HFFc6 (cell line): ENCODE data around the gene CDK2AP2. TPM values are rescaled to one million over a fixed set of nuclear protein-coding genes. Genes with fewer than 3 reads are reported as not detected.
A peak's percentile ranks its signal among the peaks of the same experiment; 100 is the strongest.
"Not testable (repeated sequence)": the region's sequence is repeated elsewhere in the genome, so short reads cannot be mapped to it uniquely, and the experiment has no call there.

Experiments
- DNase-seq: peaks from one replicate; pipeline ENCODE4 v3.0.0-alpha.2; 2018
- H3K27ac Mint-ChIP-seq: 2 replicates; pipeline ENCODE4 v1.8.0; 2020; ENCODE audit warnings: mild to moderate bottlenecking, mixed read lengths
- H3K27me3 Mint-ChIP-seq: 2 replicates; pipeline ENCODE4 v1.8.0; 2021; ENCODE audit warnings: mild to moderate bottlenecking, moderate library complexity, mixed read lengths; ENCODE audit not compliant: insufficient read depth
- H3K36me3 Mint-ChIP-seq: 2 replicates; pipeline ENCODE4 v1.8.0; 2021; ENCODE audit warnings: low read depth, mixed read lengths
- H3K4me1 Mint-ChIP-seq: 2 replicates; pipeline ENCODE4 v1.8.0; 2020; ENCODE audit warnings: low read depth, mixed read lengths
- H3K4me3 Mint-ChIP-seq: 2 replicates; pipeline ENCODE4 v1.8.0; 2020; ENCODE audit warnings: mild to moderate bottlenecking, moderate library complexity, mixed read lengths
- H3K9me3 Mint-ChIP-seq: 2 replicates; pipeline ENCODE4 v1.8.0; 2020; ENCODE audit warnings: mild to moderate bottlenecking, mixed read lengths
- total RNA-seq, 6 experiments: library from RNA; stranded (reverse); fragmentation: NEBNext Ultra II Directional; extraction: Animal tissue kit (Norgen Biotek cat#: 25700); gene quantifications; 2 replicates in 1 of 6; 3 replicates in 5 of 6; pipeline ENCODE4 v1.2.3, GENCODE V29; 2021
- TF ChIP-seq, protein P1 (sequence below): fragments of 200-600 bp; sonication (generic); IDR thresholded peaks from 2 replicates; pipeline ENCODE4 v1.5.0; 2021; ENCODE audit warnings: antibody characterized with exemption, mild to moderate bottlenecking

The CDK2AP2 gene
- total RNA-seq, 6 experiments from 2014 or later, result 29.3 to 36.0 (median 31.5) TPM

DNA sequence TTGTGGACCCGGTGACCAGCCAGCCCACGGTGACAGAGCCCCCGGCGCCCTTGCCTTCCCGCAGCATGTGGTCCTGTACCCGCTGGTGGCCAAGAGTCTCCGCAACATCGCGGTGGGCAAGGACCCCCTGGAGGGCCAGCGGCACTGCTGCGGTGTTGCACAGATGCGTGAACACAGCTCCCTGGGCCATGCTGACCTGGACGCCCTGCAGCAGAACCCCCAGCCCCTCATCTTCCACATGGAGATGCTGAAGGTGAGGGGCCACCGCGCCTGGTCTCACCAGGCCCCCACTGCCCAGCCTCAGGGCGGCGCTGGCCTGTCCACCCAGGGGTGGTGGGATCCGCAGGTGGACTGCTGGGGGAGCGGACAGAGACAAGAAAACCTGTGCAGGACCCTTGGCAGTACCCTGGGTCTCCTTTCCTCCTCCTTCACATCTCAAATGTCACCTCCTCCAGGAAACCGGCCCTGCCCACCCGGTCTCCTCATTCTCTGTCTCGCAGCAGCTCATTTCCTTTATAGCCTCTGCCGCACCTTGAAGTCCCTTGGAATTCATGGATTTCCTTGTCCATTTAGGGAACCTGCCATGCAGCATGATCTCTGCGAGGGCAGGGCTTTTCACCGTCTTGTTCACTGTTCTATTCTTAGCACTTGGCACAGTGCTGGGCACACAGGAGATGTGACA, 18.6 kb downstream of the CDK2AP2 start:
- peaks cover 5% of the 10 kb centered on the region; the same call in 1 of the 2 replicates for H3K27me3 Mint-ChIP-seq
- no peak for DNase-seq
- TF ChIP-seq, protein P1, sequence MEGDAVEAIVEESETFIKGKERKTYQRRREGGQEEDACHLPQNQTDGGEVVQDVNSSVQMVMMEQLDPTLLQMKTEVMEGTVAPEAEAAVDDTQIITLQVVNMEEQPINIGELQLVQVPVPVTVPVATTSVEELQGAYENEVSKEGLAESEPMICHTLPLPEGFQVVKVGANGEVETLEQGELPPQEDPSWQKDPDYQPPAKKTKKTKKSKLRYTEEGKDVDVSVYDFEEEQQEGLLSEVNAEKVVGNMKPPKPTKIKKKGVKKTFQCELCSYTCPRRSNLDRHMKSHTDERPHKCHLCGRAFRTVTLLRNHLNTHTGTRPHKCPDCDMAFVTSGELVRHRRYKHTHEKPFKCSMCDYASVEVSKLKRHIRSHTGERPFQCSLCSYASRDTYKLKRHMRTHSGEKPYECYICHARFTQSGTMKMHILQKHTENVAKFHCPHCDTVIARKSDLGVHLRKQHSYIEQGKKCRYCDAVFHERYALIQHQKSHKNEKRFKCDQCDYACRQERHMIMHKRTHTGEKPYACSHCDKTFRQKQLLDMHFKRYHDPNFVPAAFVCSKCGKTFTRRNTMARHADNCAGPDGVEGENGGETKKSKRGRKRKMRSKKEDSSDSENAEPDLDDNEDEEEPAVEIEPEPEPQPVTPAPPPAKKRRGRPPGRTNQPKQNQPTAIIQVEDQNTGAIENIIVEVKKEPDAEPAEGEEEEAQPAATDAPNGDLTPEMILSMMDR, result no peak
- peaks cover 16% of the 10 kb centered on the region for H3K4me1 Mint-ChIP-seq
- H3K4me3 Mint-ChIP-seq, result no peak overlapping the region
- H3K36me3 Mint-ChIP-seq, result peaks cover 19% of the 10 kb centered on the region
- no peak overlapping the region for H3K27ac Mint-ChIP-seq
- no peaks in the 10 kb centered on the region for H3K9me3 Mint-ChIP-seq

DNA sequence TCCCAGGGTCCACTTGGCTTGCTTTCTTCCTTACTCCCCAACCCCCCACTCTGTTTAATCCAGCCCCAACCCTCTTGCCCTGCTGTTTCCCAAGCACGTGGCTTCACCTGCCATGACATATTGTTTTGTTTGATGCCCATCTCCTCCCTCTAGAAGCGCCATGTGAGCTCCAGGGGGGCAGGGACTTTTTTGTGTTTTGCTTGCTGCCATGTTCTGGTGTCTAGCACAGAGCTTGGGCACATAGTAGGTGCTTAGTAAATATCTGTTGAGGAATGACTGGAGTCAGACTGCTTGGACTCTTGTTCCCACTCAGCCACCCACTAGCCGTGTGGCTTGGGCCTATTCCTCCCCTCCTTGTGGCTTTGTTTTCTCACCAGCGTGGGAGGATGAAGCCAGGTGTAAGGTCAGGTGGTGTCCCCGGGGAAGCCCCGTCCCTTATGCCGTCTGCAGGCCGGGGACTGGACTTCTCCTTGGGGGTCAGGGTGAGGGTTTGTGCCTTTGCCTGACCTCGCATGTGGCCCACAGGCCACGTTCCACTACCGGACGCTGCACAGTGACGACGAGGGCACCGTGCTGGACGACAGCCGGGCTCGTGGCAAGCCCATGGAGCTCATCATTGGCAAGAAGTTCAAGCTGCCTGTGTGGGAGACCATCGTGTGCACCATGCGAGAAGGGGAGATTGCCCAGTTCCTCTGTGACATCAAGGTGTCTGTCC, 21.3 kb downstream of the CDK2AP2 start:
- H3K4me3 Mint-ChIP-seq, result no peak overlapping the region
- no peak overlapping the region for H3K27ac Mint-ChIP-seq
- no peak for DNase-seq

DNA sequence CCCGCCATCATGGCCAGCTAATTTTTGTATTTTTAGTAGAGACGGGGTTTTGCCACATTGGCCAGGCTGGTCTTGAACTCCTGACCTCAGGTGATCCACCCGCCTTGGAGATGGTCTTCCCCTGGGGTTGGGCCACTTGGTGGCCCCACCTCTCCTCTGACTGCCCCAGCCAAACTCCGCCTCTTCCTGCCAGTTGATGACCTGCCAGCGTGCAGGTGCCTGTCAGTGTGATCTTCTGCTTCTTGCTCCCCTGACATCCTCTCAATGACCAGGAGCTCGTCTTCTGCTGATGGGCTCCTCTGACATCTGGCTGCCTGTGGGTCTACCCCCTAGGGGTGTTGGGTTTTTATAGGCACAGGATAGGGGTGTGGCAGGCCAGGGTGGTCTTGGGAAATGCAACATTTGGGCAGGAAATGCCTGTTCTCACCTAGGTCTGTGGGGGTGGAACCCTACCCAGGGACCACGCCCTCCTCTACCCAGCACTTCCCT, 22.0 kb downstream of the CDK2AP2 start:
- not testable (repeated sequence) for DNase-seq, H3K4me3 Mint-ChIP-seq, H3K27me3 Mint-ChIP-seq, H3K9me3 Mint-ChIP-seq, H3K27ac Mint-ChIP-seq
- Mint-ChIP-seq H3K4me1 (peaks cover 38% of the 10 kb centered on the region), H3K36me3 (peaks cover 24% of the 10 kb centered on the region)

More for the DNA sequence above, 21.3 kb downstream of the CDK2AP2 start:
- H3K9me3 Mint-ChIP-seq, result peaks cover 5% of the 10 kb centered on the region; the same call in 1 of the 2 replicates
- peaks cover 38% of the 10 kb centered on the region for H3K4me1 Mint-ChIP-seq
- peaks cover 24% of the 10 kb centered on the region for H3K36me3 Mint-ChIP-seq
- TF ChIP-seq, protein P1, result no peak
- H3K27me3 Mint-ChIP-seq, result peaks cover 5% of the 10 kb centered on the region; the same call in 1 of the 2 replicates

DNA sequence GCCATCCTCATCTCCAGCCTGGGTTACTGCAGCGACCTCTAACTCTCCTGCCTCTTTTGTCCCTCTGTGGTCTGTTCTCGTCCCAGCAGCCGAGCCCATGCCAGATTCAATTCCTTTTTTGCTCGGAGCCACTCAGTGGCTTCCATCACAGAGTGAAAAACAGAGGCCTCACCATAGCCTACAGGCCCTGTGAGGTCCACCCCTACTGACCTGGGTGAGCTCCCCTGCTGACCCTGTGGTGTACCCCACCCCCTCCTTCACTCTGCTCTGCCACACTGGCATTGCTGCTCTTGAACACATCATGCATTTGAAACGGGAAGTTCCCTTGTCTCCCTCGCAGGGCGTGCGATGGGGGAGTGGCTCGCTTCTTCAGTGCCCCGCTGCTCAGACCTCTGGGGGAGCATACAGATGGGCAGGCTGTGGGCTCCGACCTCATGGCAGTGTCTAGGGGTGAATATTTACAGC, 23.1 kb downstream of the CDK2AP2 start:
- TF ChIP-seq, protein P1, result no peak
- H3K36me3 Mint-ChIP-seq, result peaks cover 24% of the 10 kb centered on the region
- peak overlapping the region; percentile 7; the same call in 1 of the 2 replicates for H3K4me3 Mint-ChIP-seq
- H3K27me3 Mint-ChIP-seq, result peaks cover 7% of the 10 kb centered on the region
- DNase-seq, result no peak
- no peak overlapping the region; the same call in 1 of the 2 replicates for H3K27ac Mint-ChIP-seq
- H3K4me1 Mint-ChIP-seq, result peaks cover 38% of the 10 kb centered on the region
- H3K9me3 Mint-ChIP-seq, result peaks cover 5% of the 10 kb centered on the region; the same call in 1 of the 2 replicates

DNA sequence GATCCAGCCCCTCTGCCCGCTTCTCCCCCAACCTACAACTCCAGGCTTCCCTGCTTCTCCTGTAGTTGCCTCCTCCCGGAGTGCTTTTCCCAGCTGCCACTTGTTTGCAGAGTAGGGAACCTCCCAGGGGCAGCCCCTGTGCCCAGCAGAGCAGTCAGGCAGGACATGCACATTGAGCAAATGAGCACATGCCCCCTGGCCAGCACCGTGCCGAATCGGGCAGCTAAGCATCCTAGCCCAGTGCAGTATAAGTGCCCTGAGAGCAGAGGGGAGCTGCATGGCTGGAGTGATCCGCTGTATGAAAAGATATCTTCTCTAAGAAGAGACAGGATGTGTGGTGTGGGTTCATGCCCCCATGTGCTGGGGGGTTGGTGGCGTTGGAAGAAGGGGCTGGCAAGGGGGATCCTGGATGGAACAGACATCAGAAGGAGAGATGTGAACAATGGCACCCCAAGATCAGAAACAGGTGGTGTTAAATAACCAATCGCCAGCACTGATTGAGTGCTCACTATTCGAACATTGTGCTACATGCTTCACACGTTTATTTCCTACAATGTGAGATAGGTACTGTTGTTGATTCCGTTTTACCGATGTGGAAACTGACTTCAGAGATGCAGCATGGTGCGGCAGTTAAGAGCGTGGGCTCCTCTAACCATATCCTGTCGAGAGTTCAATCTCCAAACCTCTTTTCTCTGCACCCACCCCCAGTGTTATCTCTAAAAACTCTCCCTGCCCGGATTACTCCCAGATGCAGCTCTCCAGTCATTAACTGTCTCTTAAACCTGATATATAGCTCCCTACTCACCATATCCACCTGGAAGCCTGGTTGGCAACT, 23.9 kb downstream of the CDK2AP2 start:
- peaks cover 24% of the 10 kb centered on the region for H3K36me3 Mint-ChIP-seq
- H3K27ac Mint-ChIP-seq, result 0 out of 2 replicates have a peak overlapping the region, but pooled peaks have one; percentile 16
- peaks cover 5% of the 10 kb centered on the region; the same call in 1 of the 2 replicates for H3K9me3 Mint-ChIP-seq
- TF ChIP-seq, protein P1, result no peak
- H3K4me3 Mint-ChIP-seq, result peak overlapping the region; percentile 30
- DNase-seq, result no peak
- H3K4me1 Mint-ChIP-seq, result peaks cover 38% of the 10 kb centered on the region
- H3K27me3 Mint-ChIP-seq, result peaks cover 2% of the 10 kb centered on the region
